KMS-11 (cell line): ENCODE measurements around the gene GLIS1.

Experiments
- H2AFZ ChIP-seq: fragments of 200-600 bp; sonication (generic); 2 replicates; pipeline ENCODE4 v1.6.1; 2016; ENCODE audit warnings: antibody characterized with exemption, mixed run types, low read depth
- H3K27ac ChIP-seq: fragments of 200-600 bp; sonication (generic); 2 replicates; pipeline ENCODE4 v1.6.1; 2016; ENCODE audit warnings: mild to moderate bottlenecking, mixed run types
- H3K27me3 ChIP-seq: fragments of 200-600 bp; sonication (generic); 2 replicates; pipeline ENCODE4 v1.6.1; 2017; ENCODE audit warnings: mild to moderate bottlenecking, low read depth, mixed run types, moderate library complexity; ENCODE audit not compliant: insufficient read depth
- H3K36me3 ChIP-seq: fragments of 200-600 bp; sonication (generic); 2 replicates; pipeline ENCODE4 v1.6.1; 2017; ENCODE audit warnings: mild to moderate bottlenecking, mixed run types; ENCODE audit not compliant: insufficient read depth
- H3K4me1 ChIP-seq: fragments of 200-600 bp; sonication (generic); 2 replicates; pipeline ENCODE4 v1.6.1; 2016; ENCODE audit warnings: mild to moderate bottlenecking, low read depth, mixed run types; ENCODE audit not compliant: poor library complexity, severe bottlenecking
- H3K4me2 ChIP-seq: fragments of 200-600 bp; sonication (generic); 2 replicates; pipeline ENCODE4 v1.7.0; 2016; ENCODE audit warnings: mild to moderate bottlenecking, mixed run types
- H3K4me3 ChIP-seq: fragments of 200-600 bp; sonication (generic); IDR thresholded peaks from 2 replicates; pipeline ENCODE4 v1.6.1; 2017; ENCODE audit warnings: low read depth, low read length, mixed read lengths; ENCODE audit not compliant: insufficient read depth
- H3K79me2 ChIP-seq: fragments of 200-600 bp; sonication (generic); 2 replicates; pipeline ENCODE4 v1.6.1; 2016; ENCODE audit warnings: low read depth, mixed run types; ENCODE audit not compliant: insufficient read depth
- H3K9ac ChIP-seq: fragments of 200-600 bp; sonication (generic); 2 replicates; pipeline ENCODE4 v1.6.1; 2016; ENCODE audit warnings: mild to moderate bottlenecking, mixed run types
- H4K20me1 ChIP-seq: fragments of 200-600 bp; sonication (generic); 2 replicates; pipeline ENCODE4 v1.6.1; 2016; ENCODE audit warnings: mild to moderate bottlenecking, mixed run types; ENCODE audit not compliant: insufficient read depth
- TF ChIP-seq, protein P1 (sequence below): fragments of 200-600 bp; sonication (generic); conservative IDR thresholded peaks from 2 replicates; pipeline ENCODE4 v1.6.1; 2017; ENCODE audit warnings: low read depth, mild to moderate bottlenecking, antibody characterized with exemption, low read length, moderate library complexity, mixed read lengths

The GLIS1 gene

DNA sequence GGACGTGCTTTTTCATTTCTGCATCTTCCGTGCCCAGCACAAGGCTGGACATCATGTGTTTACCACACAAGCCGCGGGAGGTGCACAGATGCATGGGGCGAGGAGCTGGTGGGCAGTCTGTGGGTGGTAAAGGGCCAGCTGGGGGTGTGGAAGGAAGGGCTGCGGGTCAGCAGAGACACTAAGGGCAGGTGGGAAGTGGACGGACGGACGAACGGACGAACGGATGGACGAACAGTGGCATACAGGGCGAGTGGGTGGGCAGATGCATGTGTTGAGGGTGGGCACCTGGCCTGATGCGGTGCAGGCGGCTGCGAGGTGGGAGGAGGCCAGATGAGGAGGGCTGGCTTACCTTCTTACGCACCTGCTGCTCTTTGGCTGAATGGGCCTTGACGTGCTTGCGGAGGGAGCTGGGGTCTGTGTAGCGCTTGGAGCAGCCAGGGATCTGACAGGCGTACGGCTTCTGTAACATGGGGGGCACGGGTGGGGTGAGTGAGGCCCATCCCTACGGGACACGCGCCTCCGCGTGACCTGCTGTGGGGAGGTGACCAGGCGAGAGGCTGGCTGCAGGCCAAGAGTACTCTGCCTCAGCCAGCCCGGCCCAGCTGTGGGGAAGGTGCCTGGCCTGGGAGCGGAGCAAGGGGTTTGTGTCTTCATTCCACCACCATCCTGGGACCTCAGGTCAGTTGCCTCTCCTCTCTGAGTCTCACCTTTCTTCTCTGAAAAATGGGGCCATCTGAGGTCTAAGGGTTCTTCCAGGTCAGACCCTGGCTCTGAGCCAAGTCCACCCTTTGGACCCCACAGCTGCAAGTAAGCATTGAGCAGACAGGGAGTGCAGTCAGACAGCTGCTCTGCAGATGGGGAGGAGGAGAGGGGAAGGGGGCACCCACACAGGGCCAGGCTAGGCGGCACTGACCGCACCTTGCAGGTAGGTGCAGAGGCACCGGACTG, 214.3 kb downstream of the GLIS1 start:
- Histone ChIP-seq H3K9ac (no peak overlapping the region), H3K79me2 (no peaks in the 10 kb centered on the region), H3K27me3 (no peaks in the 10 kb centered on the region), H4K20me1 (no peaks in the 10 kb centered on the region), H3K4me2 (no peak overlapping the region), H2AFZ (no peak overlapping the region), H3K36me3 (no peaks in the 10 kb centered on the region), H3K4me1 (no peaks in the 10 kb centered on the region), H3K27ac (no peak overlapping the region), H3K4me3 (no peak overlapping the region)
- TF ChIP-seq, protein P1, sequence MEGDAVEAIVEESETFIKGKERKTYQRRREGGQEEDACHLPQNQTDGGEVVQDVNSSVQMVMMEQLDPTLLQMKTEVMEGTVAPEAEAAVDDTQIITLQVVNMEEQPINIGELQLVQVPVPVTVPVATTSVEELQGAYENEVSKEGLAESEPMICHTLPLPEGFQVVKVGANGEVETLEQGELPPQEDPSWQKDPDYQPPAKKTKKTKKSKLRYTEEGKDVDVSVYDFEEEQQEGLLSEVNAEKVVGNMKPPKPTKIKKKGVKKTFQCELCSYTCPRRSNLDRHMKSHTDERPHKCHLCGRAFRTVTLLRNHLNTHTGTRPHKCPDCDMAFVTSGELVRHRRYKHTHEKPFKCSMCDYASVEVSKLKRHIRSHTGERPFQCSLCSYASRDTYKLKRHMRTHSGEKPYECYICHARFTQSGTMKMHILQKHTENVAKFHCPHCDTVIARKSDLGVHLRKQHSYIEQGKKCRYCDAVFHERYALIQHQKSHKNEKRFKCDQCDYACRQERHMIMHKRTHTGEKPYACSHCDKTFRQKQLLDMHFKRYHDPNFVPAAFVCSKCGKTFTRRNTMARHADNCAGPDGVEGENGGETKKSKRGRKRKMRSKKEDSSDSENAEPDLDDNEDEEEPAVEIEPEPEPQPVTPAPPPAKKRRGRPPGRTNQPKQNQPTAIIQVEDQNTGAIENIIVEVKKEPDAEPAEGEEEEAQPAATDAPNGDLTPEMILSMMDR, result no peak

DNA sequence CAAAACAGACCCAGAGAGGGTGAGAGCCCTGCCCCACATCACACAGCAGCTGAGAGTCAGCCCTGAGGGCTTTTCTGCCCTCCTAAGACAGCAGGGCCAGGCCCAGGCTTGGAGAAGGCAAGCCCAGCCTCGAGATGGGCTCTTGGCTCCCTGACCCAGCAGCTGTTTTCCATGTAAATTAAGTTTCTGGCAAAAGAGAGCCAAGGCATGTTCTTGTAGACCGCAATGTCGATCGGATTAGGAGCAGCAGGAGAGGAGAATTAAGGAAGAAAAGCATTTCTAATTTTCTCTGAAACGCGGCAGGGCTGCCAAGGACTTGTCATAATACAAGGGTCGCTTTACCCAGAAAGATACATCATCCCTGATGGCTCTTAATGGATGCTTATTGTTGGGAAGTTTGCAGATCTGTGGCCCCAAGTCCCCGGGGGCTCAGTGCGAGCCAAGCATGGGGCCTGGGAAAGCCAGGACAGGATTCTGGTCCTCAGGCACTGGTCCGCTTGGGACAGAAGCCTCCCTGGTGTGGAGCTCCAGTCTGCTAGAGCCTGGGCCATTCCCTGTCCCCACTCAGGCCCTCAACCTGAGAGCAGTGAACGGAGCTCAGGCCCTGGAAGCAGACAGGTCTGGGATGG, 216.9 kb downstream of the GLIS1 start:
- no peak overlapping the region for H2AFZ ChIP-seq
- TF ChIP-seq, protein P1, result no peak
- no peaks in the 10 kb centered on the region for H4K20me1 ChIP-seq
- no peaks in the 10 kb centered on the region for H3K4me1 ChIP-seq
- H3K79me2 ChIP-seq, result no peaks in the 10 kb centered on the region
- no peaks in the 10 kb centered on the region for H3K36me3 ChIP-seq
- H3K27ac ChIP-seq, result no peak overlapping the region
- no peak overlapping the region for H3K4me3 ChIP-seq
- no peak overlapping the region for H3K9ac ChIP-seq
- H3K4me2 ChIP-seq, result no peak overlapping the region
- no peaks in the 10 kb centered on the region for H3K27me3 ChIP-seq

DNA sequence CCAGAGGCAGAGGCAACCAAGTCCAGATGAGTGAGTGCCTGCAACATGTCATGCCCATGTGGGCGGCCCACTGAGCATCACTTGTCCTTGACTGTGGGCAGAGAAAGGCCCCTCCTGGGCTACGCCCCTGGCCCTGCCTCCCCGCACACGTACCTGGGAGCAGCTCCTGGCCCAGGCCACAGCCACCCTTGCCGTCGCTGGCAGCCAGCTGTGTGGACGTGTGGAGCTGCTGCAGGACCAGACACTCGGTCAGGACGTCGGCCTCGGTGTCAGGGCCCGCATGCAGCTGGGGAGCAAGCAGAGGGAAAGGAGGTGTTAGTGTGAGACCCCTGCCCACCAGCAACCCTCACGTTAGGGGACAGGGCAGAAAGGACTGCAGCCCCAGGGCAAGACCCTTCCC, 218.5 kb downstream of the GLIS1 start:
- H3K4me3 ChIP-seq, result no peak overlapping the region
- TF ChIP-seq, protein P1, result no peak
- H3K4me2 ChIP-seq, result no peak overlapping the region

GRCh38 chr1:53519421-53519820, 219.5 kb downstream of the GLIS1 start:
- Histone ChIP-seq H3K36me3 (no peaks in the 10 kb centered on the region), H3K4me3 (no peak overlapping the region), H3K9ac (no peak overlapping the region), H3K27me3 (no peaks in the 10 kb centered on the region), H3K4me2 (no peak overlapping the region), H2AFZ (no peak overlapping the region), H3K79me2 (no peaks in the 10 kb centered on the region), H3K4me1 (no peaks in the 10 kb centered on the region), H3K27ac (no peak overlapping the region), H4K20me1 (no peaks in the 10 kb centered on the region)
- TF ChIP-seq, protein P1, result no peak

More for the DNA sequence above, 218.5 kb downstream of the GLIS1 start:
- Histone ChIP-seq H3K79me2 (no peaks in the 10 kb centered on the region), H2AFZ (no peak overlapping the region), H3K9ac (no peak overlapping the region), H3K4me1 (no peaks in the 10 kb centered on the region), H3K27ac (no peak overlapping the region), H4K20me1 (no peaks in the 10 kb centered on the region), H3K36me3 (no peaks in the 10 kb centered on the region), H3K27me3 (no peaks in the 10 kb centered on the region)
